ENCODE measurements around the gene LRPPRC.

The LRPPRC gene

GRCh38 chr2:43853141-43854081, 142.4 kb downstream of the LRPPRC start:
- DNase-seq (ENCODE audit: low read depth): no peak

- no peak for DNase-seq (ENCODE audit: low read depth)
Measured at GRCh38 chr2:43852196-43852730, 143.5 kb downstream of the LRPPRC start.

GRCh38 chr2:43851011-43851980, 144.5 kb downstream of the LRPPRC start:
- no peak for DNase-seq (ENCODE audit: low read depth)

- no peak for DNase-seq (ENCODE audit: low read depth)
Measured at GRCh38 chr2:43848214-43848613, 147.6 kb downstream of the LRPPRC start.

GRCh38 chr2:43846140-43846793, 149.5 kb downstream of the LRPPRC start:
- DNase-seq (ENCODE audit: low read depth): no peak

GRCh38 chr2:43845181-43845580, 150.6 kb downstream of the LRPPRC start:
- no peak for DNase-seq (ENCODE audit: low read depth)

GRCh38 chr2:43842866-43843226, 152.9 kb downstream of the LRPPRC start:
- no peak for DNase-seq (ENCODE audit: low read depth)

GRCh38 chr2:43841949-43842865, 153.6 kb downstream of the LRPPRC start:
- no peak for DNase-seq (ENCODE audit: low read depth)

GRCh38 chr2:43840965-43841364, 154.8 kb downstream of the LRPPRC start:
- DNase-seq (ENCODE audit: low read depth): no peak

- DNase-seq (ENCODE audit: low read depth): no peak
Measured at GRCh38 chr2:43839776-43840564, 155.8 kb downstream of the LRPPRC start.

- no peak for DNase-seq (ENCODE audit: low read depth)
Measured at GRCh38 chr2:43838560-43839267, 157.1 kb downstream of the LRPPRC start, which contains the start of the genes ABCG5 and ABCG8. Gene ABCG5, minus strand, starts transcription at chr2:43838839. Its CDS starts 160 bp downstream, at chr2:43838679. Gene ABCG8, plus strand, starts transcription at chr2:43838971. Its CDS starts 83 bp downstream, at chr2:43839054.

- no peak for DNase-seq (ENCODE audit: low read depth)
Measured at GRCh38 chr2:43837831-43838559, 157.8 kb downstream of the LRPPRC start.

GRCh38 chr2:43837033-43837432, 158.8 kb downstream of the LRPPRC start:
- no peak for DNase-seq (ENCODE audit: low read depth)

Measured in HS-5 (cell line).